SK-N-SH (cell line): ENCODE data around the gene RPRD2. TPM values are rescaled to one million over a fixed set of nuclear protein-coding genes. Genes with fewer than 3 reads are reported as not detected.

Experiments
- CTCF ChIA-PET: fragments of 300-600, 350-600 bp; formaldehyde crosslinking; extraction: SDS; loops from one replicate; lab custom pipeline; 2021; lab: Yijun Ruan, JAX
- POLR2A ChIA-PET: fragments of 350-600 bp; sonication (Branson Sonifier 250); formaldehyde crosslinking; extraction: SDS; loops from one replicate; lab custom pipeline; 2020; ENCODE audit warnings: antibody characterized with exemption, inconsistent platforms; lab: Yijun Ruan, JAX
- DNase-seq: peaks from one replicate; pipeline ENCODE4 v3.0.0; 2012
- H2AFZ ChIP-seq: fragments of 200-600 bp; sonication (generic); 2 replicates; pipeline ENCODE4 v1.8.1; 2016; ENCODE audit warnings: antibody characterized with exemption, mild to moderate bottlenecking, low read depth
- H3F3A ChIP-seq: fragments of 200-600 bp; sonication (generic); replicated peaks from 2 replicates; pipeline ENCODE3; 2016; ENCODE audit warnings: antibody characterized with exemption, mild to moderate bottlenecking; ENCODE audit not compliant: insufficient read depth
- H3K27ac ChIP-seq, 2 experiments: fragments of 200-500 bp in 1 of 2; fragments of 200-600 bp in 1 of 2; sonication (Bioruptor generic) in 1 of 2; sonication (generic), shearing (Covaris generic) in 1 of 2; 2 replicates each; pipeline versions ENCODE4 v1.5.1 to v1.6.1; 2014 to 2016; ENCODE audit warnings: low read depth in 2 of 2, inconsistent platforms in 1 of 2, low read length in 1 of 2, mild to moderate bottlenecking in 1 of 2, mixed read lengths in 1 of 2
- H3K27me3 ChIP-seq: fragments of 200-600 bp; sonication (generic), shearing (Covaris generic); 2 replicates; pipeline ENCODE4 v1.6.1; 2016; ENCODE audit warnings: mixed run types; ENCODE audit not compliant: insufficient read depth
- H3K36me3 ChIP-seq, 2 experiments: fragments of 200-500 bp in 1 of 2; fragments of 200-600 bp in 1 of 2; sonication (Bioruptor generic) in 1 of 2; sonication (generic) in 1 of 2; replicated peaks in 1 of 2; 2 replicates each; pipeline versions ENCODE3 to v1.5.1; 2014 to 2016; ENCODE audit warnings: low read length in 1 of 2, mild to moderate bottlenecking in 1 of 2; ENCODE audit not compliant: insufficient read depth in 2 of 2, control insufficient read depth in 1 of 2
- H3K4me1 ChIP-seq, 2 experiments: fragments of 200-500 bp in 1 of 2; fragments of 200-600 bp in 1 of 2; sonication (Bioruptor generic) in 1 of 2; sonication (generic), shearing (Covaris generic) in 1 of 2; 2 replicates each; pipeline versions ENCODE4 v1.5.1 to v1.6.1; 2014 to 2016; ENCODE audit warnings: low read depth in 1 of 2, low read length in 1 of 2, mixed run types in 1 of 2; ENCODE audit not compliant: insufficient read depth in 2 of 2, control insufficient read depth in 1 of 2
- H3K4me2 ChIP-seq: fragments of 200-600 bp; sonication (generic), shearing (Covaris generic); 2 replicates; pipeline ENCODE4 v1.6.1; 2017; ENCODE audit warnings: mixed run types
- H3K4me3 ChIP-seq, 2 experiments: fragments of 200-500 bp in 1 of 2; fragments of 200-600 bp in 1 of 2; sonication (Bioruptor generic) in 1 of 2; sonication (generic), shearing (Covaris generic) in 1 of 2; 2 replicates each; pipeline versions ENCODE4 v1.5.1 to v1.8.1; 2014 to 2016; ENCODE audit warnings: low read depth in 2 of 2, inconsistent platforms in 1 of 2, low read length in 1 of 2, mild to moderate bottlenecking in 1 of 2, mixed read lengths in 1 of 2, moderate library complexity in 1 of 2
- H3K79me2 ChIP-seq: fragments of 200-600 bp; sonication (generic); 2 replicates; pipeline ENCODE4 v1.8.1; 2017; ENCODE audit warnings: mild to moderate bottlenecking; ENCODE audit not compliant: insufficient read depth
- H3K9ac ChIP-seq: fragments of 200-600 bp; sonication (generic); 2 replicates; pipeline ENCODE4 v1.6.1; 2017; ENCODE audit warnings: mixed run types
- H3K9me2 ChIP-seq: fragments of 200-600 bp; sonication (generic); 2 replicates; pipeline ENCODE4 v1.6.1; 2017; ENCODE audit warnings: mixed run types
- H3K9me3 ChIP-seq: fragments of 200-600 bp; sonication (generic); 2 replicates; pipeline ENCODE4 v1.6.1; 2017; ENCODE audit warnings: mixed run types, mild to moderate bottlenecking, moderate library complexity
- H4K20me1 ChIP-seq: fragments of 200-600 bp; sonication (generic); 2 replicates; pipeline ENCODE4 v1.6.1; 2017; ENCODE audit warnings: mild to moderate bottlenecking, mixed run types; ENCODE audit not compliant: insufficient read depth
- ELF1 ChIP-seq: IDR thresholded peaks from 2 replicates; pipeline ENCODE4 v1.4.0; 2012
- FOXM1 ChIP-seq: IDR thresholded peaks from 2 replicates; pipeline ENCODE4 v1.4.0; 2012; ENCODE audit warnings: low read depth, mild to moderate bottlenecking
- GATA2 ChIP-seq: sonication (generic); formaldehyde crosslinking; IDR thresholded peaks from 2 replicates; pipeline ENCODE4 v1.5.0; 2020; ENCODE audit warnings: mild to moderate bottlenecking, missing genetic modification reagents
- MEF2A ChIP-seq: IDR thresholded peaks from 2 replicates; pipeline ENCODE4 v1.4.0; 2012; ENCODE audit warnings: low read depth, borderline replicate concordance
- MXI1 ChIP-seq: IDR thresholded peaks from 2 replicates; pipeline ENCODE4 v1.6.1; 2012; ENCODE audit warnings: mild to moderate bottlenecking, low read depth, low read length, improper control_type of control experiment
- NRF1 ChIP-seq: IDR thresholded peaks from 2 replicates; pipeline ENCODE4 v1.6.1; 2012; ENCODE audit warnings: low read depth, mild to moderate bottlenecking, low read length
- PBX3 ChIP-seq: IDR thresholded peaks from 2 replicates; pipeline ENCODE4; 2012
- POLR2AphosphoS5 ChIP-seq: IDR thresholded peaks from 2 replicates; pipeline ENCODE4 v1.6.1; 2012; ENCODE audit warnings: low read depth, low read length
- RAD21 ChIP-seq: IDR thresholded peaks from 2 replicates; pipeline ENCODE4 v1.6.1; 2012; ENCODE audit warnings: mild to moderate bottlenecking, low read length
- RCOR1 ChIP-seq: fragments of 150-350 bp; IDR thresholded peaks from 2 replicates; pipeline ENCODE4 v1.6.1; 2017; ENCODE audit warnings: antibody characterized with exemption, low read length
- SIN3A ChIP-seq: IDR thresholded peaks from 2 replicates; pipeline ENCODE4 v1.6.1; 2012; ENCODE audit warnings: low read depth, mild to moderate bottlenecking, low read length, moderate library complexity, borderline replicate concordance
- TAF1 ChIP-seq: IDR thresholded peaks from 2 replicates; pipeline ENCODE4 v1.6.1; 2012; ENCODE audit warnings: low read depth, mild to moderate bottlenecking, low read length, moderate library complexity, borderline replicate concordance
- TCF12 ChIP-seq: IDR thresholded peaks from 2 replicates; pipeline ENCODE4 v1.4.0; 2012
- TEAD4 ChIP-seq: IDR thresholded peaks from 2 replicates; pipeline ENCODE4 v1.4.0; 2012; ENCODE audit warnings: mild to moderate bottlenecking, borderline replicate concordance; ENCODE audit not compliant: insufficient read depth
- USF1 ChIP-seq: IDR thresholded peaks from 2 replicates; pipeline ENCODE4 v1.4.0; 2012; ENCODE audit warnings: low read depth, borderline replicate concordance
- YY1 ChIP-seq: IDR thresholded peaks from 2 replicates; pipeline ENCODE4 v1.4.0; 2012; ENCODE audit warnings: low read depth, mild to moderate bottlenecking
- ZBTB33 ChIP-seq: IDR thresholded peaks from 2 replicates; pipeline ENCODE4 v1.4.0; 2012; ENCODE audit warnings: low read depth, borderline replicate concordance
- WGBS: methylation state at CpG from one replicate; pipeline ENCODE4 v1.1.6; 2017; ENCODE audit warnings: low lambda C conversion rate; 5-methylcytosine and 5-hydroxymethylcytosine counted together
- polyA plus RNA-seq, 3 experiments: library from polyadenylated mRNA; depleted of rRNA; stranded (reverse); fragments of >200 nt; gene quantifications; 2 replicates each; pipeline ENCODE4 v1.2.3, GENCODE V29; 2012

Gene RPRD2
- polyA plus RNA-seq, 1 of the 3 experiments (the other 2 are of a cell fraction): 9.2 TPM

GRCh38 chr1:150321826-150322166 lies 42.2 kb upstream of the RPRD2 start:
- Histone ChIP-seq H4K20me1 (peaks cover 4% of the 10 kb centered on the region; the same call in 1 of the 2 replicates), H3K4me3 (peak overlapping the region; percentile 76 to 80), H3K4me2 (peak overlapping the region; percentile 91), H3K27me3 (no peaks in the 10 kb centered on the region), H3F3A (peaks cover 8% of the 10 kb centered on the region), H3K27ac (peak overlapping the region; percentile 80 to 82), H2AFZ (peak overlapping the region; percentile 92), H3K4me1 (peaks cover 4% of the 10 kb centered on the region in 2 experiments; a peak in 3 of 4 replicates), H3K9me3 (no peaks in the 10 kb centered on the region), H3K36me3 (peaks cover 21 to 37% of the 10 kb centered on the region in 2 experiments), H3K9ac (peak overlapping the region; percentile 82), H3K9me2 (no peaks in the 10 kb centered on the region), H3K79me2 (peaks cover 54% of the 10 kb centered on the region)
- TF ChIP-seq RCOR1 (no peak), POLR2AphosphoS5 (no peak), YY1 (peak; percentile 13; the same call in 1 of the 2 replicates), GATA2 (no peak), MEF2A (no peak)
- DNase-seq: peak; percentile 18
- ChIA-PET CTCF (interaction anchor here (0.6 kb wide), 1 partner anchor 27 kb away, joined by 4 read pairs; no protein-coding TSS in a partner anchor), POLR2A (interaction anchor here (0.9 kb wide), 1 partner anchor 255 kb away, joined by 3 read pairs; no protein-coding TSS in a partner anchor)
- WGBS: 1% methylated on average over 9 of the region's 9 CpGs

GRCh38 chr1:150322310-150322709 lies 41.6 kb upstream of the RPRD2 start:
- ChIA-PET POLR2A (no interaction called here), CTCF (no interaction called here)
- no peaks in the 10 kb centered on the region for H3K27me3 ChIP-seq
- H3K4me2 ChIP-seq: peak overlapping the region; percentile 91
- 75% methylated on average over 3 of the region's 3 CpGs for WGBS
- H3K79me2 ChIP-seq: peaks cover 57% of the 10 kb centered on the region
- H3K36me3 ChIP-seq: peaks cover 23 to 41% of the 10 kb centered on the region in 2 experiments
- DNase-seq: no peak
- H3F3A ChIP-seq: peaks cover 8% of the 10 kb centered on the region
- H3K9ac ChIP-seq: peak overlapping the region; percentile 82
- peak overlapping the region; percentile 76 to 80 for H3K4me3 ChIP-seq
- peaks cover 4% of the 10 kb centered on the region in 2 experiments; a peak in 3 of 4 replicates for H3K4me1 ChIP-seq
- H4K20me1 ChIP-seq: peaks cover 4% of the 10 kb centered on the region; the same call in 1 of the 2 replicates
- no peaks in the 10 kb centered on the region for H3K9me3 ChIP-seq
- TF ChIP-seq FOXM1 (no peak), RAD21 (no peak), TEAD4 (no peak), TAF1 (no peak), SIN3A (no peak), ELF1 (no peak), GATA2 (no peak), PBX3 (no peak), NRF1 (no peak), YY1 (no peak), USF1 (no peak), TCF12 (no peak), MXI1 (no peak), ZBTB33 (no peak)
- peak overlapping the region in 1 of 2 experiments; percentile 80; a peak in 1 of 4 replicates for H3K27ac ChIP-seq
- H2AFZ ChIP-seq: peak overlapping the region; percentile 92; the same call in 1 of the 2 replicates
- no peaks in the 10 kb centered on the region for H3K9me2 ChIP-seq
